Mucosa of gallbladder (tissue), 1 donor: ENCODE data around the gene ACER3. TPM values are rescaled to one million over a fixed set of nuclear protein-coding genes. Genes with fewer than 3 reads are reported as not detected.
"Not testable (repeated sequence)": the region's sequence is repeated elsewhere in the genome, so short reads cannot be mapped to it uniquely, and the experiment has no call there.

ENCODE experiments used
- DNase-seq: peaks from one replicate; pipeline ENCODE4 v3.0.0-alpha.2; 2020; ENCODE audit warnings: low spot score
- total RNA-seq: library from RNA; stranded (reverse); gene quantifications from one replicate; pipeline ENCODE4 v1.2.1, GENCODE V29; 2021
- donor health status: DM: no; HTN: no; CAD: no.

The ACER3 gene
- total RNA-seq, 1 donor from 2014 or later: 23.5 TPM

DNA sequence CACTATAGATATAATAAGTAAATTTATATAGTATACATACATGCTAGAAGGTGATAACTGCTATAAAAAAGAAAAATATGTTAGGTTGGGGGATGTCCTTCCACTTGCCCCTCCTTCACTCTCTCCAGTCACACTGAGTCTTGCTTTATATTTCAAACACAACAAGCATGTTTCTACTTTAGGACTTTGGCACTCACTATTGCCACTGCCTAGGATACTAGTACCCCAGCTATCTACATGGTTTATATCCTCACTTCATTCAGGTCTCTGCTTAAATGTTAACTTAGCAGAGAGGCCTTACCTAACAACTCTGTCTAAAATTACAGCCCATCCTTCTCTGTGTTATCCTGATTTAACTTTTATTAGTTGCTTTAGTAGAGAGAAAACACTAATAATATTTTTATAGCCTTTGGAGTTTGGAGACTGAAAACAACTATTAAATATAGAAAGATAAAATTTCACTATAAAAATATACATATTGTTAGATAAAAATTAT is 134.4 kb downstream of the ACER3 start:
- DNase-seq: no peak

DNA sequence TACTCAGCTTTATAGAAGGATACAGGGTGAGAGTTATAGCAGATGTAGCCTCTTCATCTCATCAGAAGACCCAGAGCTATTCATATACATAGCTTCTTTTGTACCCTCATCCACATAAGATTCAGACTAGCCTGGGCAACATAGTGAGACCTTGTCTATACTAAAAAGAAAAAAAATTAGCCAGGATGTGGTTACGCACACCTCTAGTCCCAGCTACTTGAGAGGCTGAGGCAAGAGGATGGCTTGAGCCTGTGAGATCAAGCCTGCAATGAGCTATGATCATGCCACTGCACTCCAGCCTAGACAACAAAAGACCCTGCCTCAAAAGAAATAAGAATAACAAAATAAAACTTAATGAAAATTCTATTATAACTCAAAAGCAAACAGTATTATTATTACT is 136.8 kb downstream of the ACER3 start:
- DNase-seq: no peak

DNA sequence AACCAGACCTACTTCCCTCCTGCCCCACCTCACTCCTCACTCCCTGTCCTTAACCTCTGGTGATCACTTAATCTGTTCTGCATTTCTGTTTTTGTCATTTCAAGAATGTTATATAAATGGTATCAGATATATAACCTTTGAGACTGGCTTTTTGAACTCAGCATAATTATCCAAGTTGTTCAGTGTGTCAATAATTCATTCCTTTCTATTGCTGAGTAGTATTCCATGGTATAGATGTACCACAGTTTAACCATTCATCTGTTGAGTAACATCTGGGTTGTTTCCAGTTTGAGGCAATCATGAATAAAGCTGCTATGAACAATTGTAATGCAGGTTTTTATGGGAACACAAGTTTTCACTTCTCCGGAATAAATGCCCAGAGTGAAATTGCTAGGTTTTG is 138.9 kb downstream of the ACER3 start:
- DNase-seq: no peak

DNA sequence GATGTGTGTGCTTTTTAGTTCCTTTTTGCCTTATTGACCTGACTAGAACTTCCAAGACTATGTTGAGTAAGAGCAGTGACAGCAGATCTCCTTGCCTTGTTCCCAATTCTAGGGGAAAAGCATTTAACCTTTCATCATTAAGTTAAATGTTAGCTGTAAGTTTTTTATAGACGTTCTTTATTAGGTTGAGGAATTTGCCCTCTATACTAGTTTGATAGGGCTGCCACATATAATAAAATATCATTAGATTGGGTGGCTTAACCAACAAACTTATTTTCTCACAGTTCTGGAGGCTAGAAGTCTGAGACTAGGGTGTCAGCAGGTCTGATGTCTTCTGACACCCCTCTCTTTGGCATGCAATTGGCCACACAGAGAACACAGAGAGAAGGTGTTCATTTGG is 140.9 kb downstream of the ACER3 start:
- no peak for DNase-seq

DNA sequence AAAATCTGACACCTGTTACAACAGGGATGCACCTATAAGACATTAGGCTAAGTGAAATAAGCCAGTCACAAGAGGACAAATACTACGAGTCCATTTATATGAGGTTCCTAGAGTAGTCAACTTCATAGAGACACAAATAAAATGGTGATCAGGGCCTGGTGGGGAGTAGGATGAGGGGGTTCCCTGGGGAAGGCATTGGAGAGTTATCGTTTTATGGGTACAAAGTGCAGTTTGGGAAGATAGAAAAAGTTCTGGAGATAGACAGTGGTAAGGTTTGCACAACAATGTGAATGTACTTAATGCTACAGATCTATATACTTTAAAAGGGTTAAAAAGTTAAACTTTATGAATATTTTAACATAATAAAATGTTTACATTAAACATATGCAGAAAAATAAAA is 142.1 kb downstream of the ACER3 start:
- DNase-seq: no peak

DNA sequence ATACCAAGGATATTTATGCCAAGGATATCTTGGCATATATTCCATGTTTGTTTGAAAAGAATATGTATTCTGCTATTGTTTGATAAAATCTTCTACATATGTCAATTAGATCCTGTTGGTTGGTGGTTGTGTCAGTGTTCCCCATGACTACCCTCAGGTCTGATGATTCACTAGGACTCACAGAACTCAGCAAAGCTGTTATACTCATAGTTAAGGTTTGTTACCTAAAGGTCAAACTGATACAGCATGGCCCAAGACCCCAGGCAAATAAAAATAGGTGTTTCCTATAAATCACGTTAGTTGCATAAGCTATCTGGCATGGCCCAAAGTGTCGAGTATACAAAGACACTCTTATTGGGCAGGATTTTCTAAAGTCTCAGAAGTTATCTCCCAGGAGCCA is 143.2 kb downstream of the ACER3 start:
- no peak for DNase-seq

DNA sequence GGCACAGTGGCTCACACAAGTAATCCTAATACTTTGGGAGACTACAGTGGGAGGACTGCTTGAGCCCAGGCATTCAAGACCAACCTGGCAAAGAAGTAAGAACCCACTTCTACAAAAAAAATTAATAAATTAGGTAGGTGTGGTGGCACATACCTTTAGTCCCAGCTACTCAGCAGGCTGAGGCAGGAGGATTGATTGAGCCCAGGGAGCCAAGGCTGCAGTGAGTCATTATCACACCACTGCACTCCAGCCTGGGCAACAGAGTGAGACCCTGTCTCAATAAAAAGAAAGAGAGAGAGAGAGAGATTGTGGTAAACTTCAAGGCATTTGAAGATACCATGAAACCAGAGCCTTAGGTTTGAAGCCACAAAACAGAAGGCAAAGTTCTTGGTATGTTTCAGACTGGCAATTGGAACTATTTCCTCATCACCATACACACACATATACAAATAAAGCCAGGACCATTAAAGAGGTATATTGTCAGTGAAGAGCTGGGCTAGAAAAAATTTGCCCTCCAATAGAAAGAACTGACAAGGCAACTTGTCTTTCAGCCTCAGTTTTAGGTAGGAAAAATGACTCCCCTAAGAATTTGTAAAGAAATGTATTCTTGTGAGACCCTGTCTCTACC is 148.9 kb downstream of the ACER3 start:
- DNase-seq: no peak

DNA sequence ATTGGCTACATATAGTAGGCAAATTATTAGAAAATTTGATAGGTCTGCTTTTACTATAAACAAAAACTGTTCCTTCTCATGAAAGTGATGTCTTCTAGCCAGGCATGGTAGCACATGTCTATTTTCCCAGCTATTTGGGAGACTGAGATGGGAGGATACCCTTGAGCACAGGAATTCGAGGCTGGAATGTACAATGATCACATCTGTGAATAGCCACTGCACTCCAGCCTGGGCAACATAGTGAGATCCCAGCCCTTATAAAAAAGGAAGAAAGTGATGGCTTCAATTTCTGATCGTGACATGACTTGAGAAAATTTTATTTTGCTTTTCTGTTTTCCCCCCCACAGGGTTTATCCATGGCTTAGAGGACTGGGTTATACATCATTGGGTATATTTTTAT is 154.0 kb downstream of the ACER3 start:
- DNase-seq: no peak

DNA sequence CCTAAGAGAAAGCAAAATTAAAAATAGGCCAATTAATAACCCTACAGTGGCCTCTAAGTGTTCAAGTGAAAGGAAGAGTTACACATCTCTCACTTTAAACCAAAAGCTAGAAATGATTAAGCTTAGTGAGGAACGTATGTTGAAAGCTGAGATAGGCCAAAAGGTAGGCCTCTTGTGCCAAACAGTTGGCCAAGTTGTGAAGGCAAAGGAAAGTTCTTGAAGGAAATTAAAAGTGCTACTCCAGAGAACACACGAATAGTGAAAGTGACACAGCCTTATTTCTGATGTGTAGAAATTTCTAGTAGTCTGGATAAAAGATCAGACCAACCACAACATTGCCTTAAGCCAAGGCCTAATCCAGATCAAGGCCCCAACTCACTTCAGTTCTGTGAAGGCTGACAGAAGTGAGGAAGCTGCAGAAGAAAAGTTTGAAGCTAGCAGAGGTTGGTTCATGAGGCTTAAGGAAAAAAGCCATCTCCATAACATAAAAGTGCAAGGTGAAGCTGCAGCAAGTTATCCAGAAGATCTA is 157.7 kb downstream of the ACER3 start:
- not testable (repeated sequence) for DNase-seq

DNA sequence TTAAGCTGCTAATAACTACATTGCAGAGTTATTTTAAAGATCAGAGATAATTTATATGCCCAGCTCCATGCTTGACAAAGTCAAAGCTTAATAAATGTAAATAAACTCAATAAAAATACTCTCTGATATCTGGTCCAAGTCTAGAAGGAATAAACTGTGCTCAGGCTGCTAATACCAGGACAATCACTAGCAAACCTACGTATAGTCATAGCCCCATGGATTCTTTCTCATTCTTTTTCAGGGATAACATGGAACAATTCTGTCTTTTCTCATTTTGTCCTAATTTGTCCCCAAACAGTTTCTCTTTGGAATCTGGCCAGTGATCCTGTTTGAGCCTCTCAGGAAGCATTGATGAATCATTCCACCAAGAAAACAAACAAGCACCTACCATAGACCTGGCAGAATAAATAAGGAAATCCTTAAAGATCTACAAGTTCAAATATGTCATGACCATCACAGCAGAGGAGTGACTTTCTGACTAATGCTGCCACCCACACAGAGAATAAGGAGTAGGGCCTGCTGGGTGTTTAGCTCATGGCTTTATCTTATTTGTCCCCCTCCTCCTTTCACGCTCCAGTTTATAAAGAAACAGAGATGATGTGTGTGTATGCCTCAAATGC is 159.4 kb downstream of the ACER3 start:
- DNase-seq: no peak

DNA sequence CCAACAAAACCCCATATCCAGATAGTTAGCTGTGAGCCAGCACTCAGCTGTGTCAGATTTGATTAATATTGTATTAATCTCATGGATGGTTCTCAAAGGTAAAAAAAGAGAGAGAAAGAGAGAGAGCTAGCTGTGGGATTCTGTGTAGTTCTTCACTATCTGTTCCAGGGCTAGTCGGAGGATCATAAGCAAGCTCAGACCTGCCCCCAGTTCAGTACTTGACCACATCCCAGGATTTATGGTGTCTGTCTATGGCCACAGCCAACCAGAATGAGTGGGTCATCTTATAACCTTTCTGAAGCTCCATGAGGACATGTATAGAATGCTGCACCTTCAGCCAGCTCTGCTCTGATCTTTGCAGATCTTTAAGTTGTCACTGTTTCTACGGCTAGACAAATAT is 160.0 kb downstream of the ACER3 start:
- DNase-seq: no peak

DNA sequence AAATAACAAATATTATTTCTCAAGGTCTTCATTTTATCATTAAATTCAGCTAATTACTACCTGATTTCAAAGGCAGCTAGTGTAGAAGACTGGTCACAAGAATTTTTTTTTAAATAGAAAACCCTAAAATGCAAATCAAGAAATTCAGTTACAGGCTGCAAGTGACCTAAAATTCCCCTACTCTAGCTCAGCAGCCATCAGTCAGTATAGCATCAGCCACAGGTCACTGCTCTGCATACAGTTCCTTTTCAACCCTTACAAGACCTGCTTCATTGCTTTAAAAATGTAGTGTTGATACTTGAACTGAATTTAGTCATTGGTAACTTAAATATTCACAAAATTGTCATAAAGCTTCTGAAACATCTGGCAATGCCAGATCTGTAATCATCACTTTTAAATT is 164.0 kb downstream of the ACER3 start:
- no peak for DNase-seq

DNA sequence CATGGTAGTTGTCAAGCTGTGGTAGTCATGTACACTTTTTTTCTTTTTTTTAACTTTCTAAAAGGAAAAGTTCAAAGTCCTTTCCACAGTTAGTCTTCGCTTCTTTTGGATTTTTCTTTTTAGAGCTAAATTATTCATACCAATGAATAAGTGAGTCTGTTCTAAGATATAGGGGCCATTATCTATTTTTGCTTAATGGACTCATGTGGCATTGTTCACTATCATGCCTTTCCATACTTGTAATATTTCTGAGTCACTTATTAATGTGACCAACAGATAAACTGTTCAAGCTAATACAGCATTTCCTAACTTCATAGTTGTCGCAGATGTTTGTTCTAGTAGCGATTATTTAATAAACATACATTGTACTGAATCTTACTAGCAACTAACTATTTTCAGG is 165.5 kb downstream of the ACER3 start:
- DNase-seq: no peak

DNA sequence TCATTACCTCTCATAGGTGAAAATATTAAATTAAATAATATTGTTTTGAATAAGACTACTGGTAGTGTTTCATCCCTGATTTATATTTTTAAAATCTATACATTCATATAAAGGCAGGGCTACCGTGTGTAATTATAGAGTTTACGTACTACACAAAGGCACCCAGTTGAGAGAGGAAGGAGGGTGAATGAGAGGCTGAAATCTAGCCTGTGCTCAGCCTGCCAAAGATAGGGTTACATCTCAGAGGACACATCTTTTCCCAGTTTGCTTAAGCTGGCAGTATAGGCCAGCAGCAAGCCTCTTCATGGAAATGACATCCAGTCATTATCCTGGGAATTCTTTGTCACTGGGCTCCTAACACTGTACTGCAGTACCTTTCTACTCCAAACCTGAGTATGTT is 166.0 kb downstream of the ACER3 start:
- DNase-seq: no peak

DNA sequence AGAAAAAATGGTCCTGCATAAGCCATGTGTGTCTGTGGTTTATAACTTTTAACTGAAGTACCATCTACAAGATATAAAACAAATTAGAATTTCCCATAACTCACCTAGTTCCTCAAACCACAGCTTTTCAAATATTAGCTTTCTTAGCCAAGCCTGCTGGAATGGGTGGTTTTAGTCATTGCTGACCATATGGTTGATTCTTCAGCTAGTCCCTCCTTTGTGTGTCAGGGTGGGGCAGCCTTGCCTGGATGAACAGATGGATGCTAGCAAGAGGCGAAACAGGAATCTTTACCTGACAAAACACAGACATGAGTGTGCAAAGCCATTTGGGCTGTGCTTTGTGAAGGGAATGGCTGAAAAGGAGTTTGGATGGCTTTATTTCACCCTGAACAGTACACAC is 166.6 kb downstream of the ACER3 start:
- no peak for DNase-seq

DNA sequence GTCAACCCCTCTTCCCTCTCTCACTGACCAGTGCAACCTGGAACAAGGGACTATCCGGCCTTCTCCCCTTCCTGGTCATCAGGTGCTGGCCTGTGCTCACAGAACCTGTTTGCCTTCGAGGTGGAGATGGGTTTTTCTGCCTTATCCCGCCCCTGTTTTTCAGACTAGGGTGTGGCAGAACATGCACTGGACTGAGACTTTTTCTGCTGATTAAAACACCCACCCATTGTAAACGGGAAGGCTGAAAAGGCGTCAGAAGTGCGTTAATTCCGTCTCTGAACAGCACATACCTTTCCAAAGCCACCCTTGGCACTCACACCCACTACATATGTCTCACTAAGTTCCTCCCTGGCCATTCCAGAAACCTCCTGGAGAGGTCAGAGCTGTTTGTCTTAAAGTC is 169.1 kb downstream of the ACER3 start:
- no peak for DNase-seq

DNA sequence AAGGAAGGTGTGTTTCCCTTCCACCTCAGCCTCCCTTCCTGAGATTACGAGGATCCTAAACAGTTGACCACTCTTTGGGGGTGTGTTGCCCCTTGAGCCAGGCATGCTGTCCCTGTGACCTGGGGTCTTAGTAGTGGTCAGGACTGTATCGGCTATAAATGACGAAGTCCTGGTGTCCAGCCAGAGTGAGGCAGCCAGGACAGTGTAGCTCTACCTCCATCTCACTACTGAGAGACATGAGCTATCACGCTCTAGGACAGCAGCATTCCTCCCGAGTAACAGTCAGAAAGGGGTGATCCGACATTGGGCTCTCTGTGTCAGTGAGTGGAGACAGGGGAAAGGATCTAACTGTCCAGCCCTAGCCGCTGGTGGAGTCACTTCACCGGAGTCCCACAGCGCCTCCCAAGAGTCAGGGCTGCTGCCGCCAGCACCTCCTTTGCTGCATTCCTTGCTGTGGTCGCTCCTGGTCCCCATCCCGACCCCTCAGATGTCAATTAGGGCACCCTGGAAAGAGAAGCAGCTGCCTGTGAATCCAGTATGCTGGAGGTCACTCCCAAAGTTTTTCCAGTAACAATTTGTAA is 170.2 kb downstream of the ACER3 start:
- no peak for DNase-seq

DNA sequence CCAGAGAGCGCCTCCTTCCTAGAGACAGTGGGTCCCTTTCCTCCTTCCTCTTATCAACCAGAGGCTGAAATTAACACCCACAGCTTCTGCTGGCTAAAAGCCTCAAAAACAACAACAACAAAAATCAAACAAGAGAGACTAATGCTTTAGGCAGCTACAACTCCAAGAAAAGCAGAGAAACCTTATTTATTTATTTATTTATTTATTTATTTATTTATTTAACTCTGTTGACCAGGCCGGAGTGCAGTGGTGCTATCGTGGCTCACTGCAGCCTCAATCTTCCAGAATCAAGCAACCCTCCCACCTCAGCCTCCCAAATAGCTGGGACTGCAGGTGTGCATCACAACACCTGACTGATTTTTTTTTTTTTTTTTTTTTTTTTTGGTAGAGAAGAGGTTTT is 170.9 kb downstream of the ACER3 start:
- DNase-seq: no peak

DNA sequence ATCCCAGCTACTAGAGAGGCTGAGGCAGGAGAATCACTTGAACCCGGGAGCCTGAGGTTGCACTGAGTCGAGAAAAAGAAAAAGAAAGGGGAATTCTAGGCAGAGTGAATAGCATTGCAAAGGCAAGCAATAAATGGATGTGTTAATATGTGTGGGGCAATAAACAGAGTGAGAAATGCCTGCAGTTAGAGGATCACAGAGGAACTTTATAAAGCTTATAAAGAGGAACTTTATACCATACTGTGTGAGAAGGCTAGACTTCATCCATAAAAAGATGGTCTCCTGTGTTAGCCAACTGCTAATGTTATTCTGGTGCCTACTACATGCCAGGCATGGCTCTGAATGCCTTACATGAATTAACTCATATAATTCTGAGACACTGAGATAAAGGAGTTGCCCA is 174.3 kb downstream of the ACER3 start:
- DNase-seq: no peak

DNA sequence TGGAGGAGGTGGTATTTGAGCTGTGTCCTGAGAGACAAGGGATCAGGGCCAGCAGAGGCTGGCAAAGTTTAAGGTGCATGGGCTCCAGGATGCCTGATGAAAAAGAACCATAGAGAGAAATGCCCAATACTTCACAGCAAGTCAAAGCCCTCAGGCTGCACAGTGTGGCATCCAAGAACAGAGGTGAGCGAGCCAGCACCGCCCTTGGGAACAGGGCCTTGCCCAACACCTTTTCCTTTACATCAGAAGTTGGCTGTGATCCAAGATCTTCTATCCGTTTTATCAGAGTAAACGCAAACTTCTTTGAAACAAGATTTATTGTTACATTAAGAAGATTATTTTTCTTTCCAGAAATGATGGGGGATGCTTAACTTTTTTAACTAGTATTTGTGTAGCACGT is 174.9 kb downstream of the ACER3 start:
- DNase-seq: no peak

DNA sequence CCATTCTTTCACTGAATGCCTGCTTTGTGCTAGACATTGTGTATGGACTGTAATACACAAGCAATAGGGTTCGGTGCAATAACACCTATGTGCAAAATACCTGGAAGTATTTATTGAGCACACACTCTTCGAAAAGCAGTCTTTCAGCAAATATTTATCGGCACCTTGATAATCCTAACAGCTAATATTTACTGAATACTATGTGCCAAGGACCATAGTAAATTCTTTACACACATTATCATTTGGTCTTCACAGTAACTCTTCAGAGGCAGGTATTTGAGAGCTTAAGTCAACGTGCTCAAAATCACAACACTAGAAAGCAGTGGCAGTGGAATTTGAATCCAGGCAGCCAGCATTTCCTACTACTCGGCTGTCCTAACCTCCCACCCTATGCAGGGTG is 175.7 kb downstream of the ACER3 start:
- no peak for DNase-seq

DNA sequence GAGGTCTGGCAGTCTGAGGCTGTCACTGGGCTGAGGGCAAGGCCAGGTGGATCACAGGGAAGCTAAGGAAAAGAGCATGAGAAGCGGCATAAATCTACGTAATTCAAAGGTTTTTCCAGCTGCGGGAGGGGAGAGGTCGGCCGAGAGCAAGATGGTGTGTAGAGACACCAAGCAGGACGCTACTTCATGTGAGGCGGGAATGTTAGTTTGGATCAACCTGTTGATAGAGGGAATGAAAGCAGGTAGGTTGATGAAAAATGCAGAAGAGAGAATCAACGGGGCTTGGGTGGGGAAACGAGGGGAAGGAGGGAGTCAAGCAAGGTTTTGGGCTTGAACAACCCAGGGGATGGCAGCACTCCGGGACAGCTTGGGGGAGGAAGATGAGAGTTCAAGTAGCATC is 176.3 kb downstream of the ACER3 start:
- no peak for DNase-seq
